GM21526 (cell line): ENCODE results near the gene NEDD4.
"Not testable (repeated sequence)": the region's sequence is repeated elsewhere in the genome, so short reads cannot be mapped to it uniquely, and the experiment has no call there.

Experiments used
- ATAC-seq: cut with Tn5 transposase; IDR thresholded peaks from one replicate; pipeline ENCODE4 v1.9.1; 2021; ENCODE audit warnings: moderate library complexity; ENCODE audit not compliant: unreplicated experiment, low FRiP score

The NEDD4 gene

DNA sequence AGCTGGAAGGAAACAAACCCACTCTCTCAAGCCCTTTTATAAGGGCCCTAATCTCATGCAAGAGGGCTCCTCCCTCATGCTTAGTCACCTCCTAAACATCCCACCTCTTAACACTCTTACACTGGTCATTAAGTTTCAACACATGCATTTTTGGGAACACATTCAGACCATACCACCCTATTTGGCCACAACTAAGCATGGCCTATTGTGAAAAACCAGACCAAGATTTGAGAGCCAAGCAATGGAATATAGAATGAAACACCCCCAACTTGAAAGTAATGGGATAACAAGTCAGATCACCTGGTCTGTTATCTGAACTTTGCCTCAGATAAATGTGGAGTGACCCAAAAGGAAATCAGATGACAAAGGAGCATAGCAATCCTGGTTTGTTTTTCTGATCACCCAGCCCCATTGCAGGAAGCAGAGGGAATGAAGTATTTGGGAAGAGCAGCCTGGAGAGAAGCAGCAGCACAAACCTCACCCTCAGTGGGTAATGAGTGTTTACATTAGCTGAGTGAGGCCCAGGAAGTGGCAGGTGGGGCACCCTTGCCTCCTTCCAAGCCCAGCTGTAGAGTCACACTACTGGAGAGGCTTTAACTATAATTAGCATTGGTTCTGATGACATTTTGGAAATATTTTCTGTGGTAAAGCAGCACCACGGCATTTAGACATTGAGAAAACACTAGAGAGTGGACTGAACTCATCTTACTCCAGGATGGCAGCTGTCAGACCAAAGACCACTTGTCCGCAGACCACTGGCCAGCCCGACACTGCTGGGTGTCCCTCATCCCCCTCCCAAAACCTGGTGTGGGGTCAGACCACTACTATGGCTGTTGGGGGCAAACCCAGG is 201.6 kb downstream of the NEDD4 start:
- no peak for ATAC-seq

DNA sequence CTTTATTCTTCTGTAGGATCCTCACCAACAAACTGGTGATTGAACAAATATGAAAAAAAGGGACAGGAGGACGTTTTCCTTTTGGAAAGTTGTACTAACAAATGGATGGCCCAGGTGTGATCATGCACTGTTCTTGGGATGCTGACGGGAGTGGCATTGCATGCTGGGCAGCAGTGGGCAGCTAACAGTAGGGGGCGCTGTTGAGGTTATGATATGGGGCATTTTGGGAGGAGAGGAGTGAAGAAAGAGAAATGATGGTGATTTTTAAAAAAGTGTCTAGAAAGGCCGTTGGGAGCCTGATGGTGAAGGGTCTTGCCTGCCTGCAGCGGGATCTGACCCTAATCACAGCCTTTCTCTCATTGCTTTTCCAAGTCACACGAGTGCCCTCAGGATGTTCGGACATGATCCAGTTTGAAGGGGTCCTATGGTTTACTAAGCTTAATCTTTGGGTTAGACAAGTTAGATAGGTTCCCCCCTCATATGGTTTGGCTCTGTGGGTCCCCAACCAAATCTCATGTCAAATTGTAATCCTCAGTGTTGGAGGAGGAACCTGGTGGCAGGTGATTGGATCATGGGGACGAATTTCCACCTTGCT is 204.2 kb downstream of the NEDD4 start:
- ATAC-seq = no peak

DNA sequence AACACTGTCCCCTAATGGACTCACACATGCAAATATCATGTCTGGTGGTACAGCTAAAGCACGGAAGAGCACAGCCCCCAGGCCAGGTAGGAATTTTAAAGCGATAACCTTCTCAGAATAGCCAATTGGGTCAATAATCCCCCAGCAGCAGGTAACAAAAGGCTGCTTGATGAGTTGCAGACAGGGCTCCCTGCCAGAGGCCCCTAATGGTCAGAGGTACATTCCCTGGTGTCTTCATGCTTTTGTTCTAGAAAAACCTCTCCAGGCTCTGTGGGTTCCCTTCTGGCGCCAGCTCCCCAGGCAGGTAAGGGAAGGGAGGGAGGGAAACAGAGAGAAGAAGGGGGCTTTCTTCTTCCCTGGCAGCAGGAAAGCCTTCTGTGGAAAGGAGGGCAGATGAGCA is 207.1 kb downstream of the NEDD4 start:
- no peak for ATAC-seq

DNA sequence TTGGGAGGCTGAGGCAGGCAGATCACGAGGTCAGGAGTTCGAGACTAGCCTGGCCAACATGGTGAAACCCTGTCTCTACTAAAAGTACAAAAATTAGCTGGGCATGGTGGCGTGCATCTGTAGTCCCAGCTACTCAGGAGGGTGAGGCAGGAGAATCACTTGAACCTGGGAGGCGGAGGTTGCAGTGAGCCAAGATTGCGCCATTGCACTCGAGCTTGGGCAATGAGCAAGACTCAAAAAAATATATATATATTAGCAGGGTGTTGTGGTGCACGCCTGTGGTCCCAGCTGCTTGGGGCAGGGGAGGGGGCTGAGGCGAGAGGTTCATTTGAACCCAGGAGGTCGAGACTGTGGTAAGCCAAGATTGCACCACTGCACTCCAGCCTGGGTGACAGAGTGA is 207.8 kb downstream of the NEDD4 start:
- ATAC-seq = not testable (repeated sequence)

DNA sequence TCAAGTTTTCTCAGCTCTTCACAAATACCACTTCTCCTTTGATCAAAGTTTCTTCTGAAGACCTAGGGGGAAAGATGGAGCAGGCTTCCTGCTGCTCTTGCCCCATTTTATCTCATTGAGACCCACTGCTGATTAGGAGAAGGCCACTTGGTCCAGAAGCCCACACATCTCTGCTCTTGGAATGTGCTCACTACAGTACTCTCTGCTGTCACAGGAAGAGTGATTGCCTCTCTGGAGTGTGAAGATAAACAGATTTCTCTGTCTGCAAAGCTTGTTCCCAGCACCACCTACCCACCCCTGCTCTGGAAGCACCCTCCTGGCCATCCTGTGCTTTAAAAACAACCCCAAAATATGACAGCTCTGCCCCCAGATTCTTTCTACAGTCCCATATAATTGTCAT is 209.1 kb downstream of the NEDD4 start:
- ATAC-seq = no peak

DNA sequence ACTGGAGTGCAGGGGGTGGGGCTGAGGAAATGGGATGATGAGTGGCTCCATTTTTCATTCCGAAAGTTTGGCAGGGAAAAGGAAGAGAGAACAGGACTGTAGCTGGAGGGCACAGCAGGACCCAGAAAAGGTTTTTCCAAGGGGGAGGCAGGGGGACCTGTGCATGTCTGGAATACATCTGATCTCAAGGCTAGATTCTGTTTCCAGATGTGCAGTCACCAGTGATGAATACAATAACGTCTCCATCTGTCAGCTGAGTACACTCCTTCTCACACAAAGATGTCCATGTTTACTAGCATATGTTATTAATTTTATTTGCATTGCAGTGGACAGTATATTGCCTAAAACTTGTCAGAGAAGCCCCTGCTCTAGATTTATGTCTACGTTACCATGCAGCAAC is 210.5 kb downstream of the NEDD4 start:
- ATAC-seq = no peak

DNA sequence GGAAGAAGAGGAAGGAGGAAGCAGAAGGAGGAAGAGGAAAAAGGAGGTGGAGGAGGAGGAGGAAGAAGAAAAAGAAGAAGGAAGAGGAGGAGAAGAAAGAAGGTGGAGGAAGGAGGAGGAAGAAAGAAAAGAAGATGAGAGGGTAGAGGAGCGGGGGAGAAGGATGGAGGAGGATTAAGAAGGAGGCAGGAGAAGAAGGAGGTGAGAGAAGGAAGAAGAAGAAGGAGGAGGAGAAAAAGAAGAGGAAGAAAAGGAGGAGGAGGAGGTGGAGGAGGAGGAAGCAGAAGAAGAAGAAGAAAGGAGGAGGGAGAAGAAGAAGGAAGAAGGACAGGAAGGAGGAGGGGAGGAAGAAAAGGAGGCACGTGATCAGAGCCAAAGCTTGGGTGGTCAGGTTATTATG is 213.1 kb downstream of the NEDD4 start:
- ATAC-seq = no peak

DNA sequence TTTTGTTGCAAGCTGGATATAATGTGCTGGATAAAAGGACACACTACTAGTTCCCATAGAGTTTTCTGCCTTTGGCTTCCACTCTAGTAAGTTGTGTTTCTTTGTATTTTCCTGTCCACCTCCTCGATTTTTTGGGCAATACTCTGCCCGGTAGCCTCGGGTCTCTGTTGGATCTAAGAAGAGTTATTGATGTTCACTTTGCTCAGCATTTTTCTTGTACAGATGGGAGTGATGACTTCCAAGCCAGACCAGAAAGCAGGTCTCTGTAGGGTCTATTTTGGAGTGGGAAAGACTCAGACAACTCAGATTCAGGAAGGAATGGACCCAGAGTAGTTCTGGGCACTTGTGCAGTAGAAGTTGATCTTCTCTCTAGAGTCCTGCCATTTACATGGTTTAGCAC is 214.5 kb downstream of the NEDD4 start:
- ATAC-seq = no peak
